ENCODE data around the gene FRS3.

Gene FRS3

DNA sequence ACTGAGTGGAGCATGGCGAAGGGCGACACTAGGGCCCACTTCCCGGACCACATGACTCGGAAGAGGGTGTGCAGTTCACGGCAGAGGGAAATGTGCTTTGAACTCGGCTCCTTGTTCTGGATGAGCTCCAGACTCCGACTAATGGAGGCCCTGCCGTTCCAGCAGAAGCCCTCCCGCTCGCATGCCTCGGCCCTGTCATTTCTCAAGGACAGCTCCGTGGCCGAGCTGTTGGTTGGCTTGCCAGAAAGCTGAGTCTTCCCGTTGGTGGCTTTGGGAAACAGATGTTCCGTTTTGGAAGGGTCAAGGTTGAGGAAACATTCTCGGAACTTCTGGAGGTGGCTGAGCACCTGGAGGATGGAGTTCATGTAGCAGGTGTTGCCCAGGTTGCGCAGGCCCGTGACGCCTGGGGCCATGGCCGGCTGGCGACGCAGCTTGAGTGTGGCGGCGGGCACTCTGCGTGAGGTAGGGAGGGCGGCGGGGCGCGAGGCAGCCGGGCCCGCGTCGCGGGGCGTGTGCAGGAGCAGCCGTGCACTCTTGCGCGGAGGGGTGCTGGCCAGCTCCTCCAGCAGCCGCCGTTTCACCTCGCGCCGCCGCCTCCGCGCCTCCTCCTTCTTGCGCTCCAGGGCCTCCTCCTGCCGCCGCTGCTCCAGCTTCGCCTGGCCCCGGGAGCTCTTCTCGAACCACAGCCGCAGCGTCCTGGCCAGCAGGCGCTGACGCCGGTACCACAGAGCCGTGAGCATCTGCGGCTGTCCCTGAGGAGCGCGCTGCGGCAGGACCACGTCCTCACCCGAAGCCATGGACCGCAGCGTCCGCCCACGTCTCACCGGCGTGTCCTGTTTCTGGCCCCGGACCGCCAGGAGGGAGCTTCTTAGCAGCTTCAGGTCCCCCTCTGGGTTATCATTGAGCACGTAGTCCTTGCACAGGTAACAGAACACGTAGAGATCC is 26.4 kb upstream of the FRS3 start:
- H3K4me3 ChIP-seq (ENCODE audit: low read length, poor library complexity, severe bottlenecking) = no peak overlapping the region
- no peaks in the 10 kb centered on the region for H3F3A ChIP-seq (ENCODE audit: low read depth)
- H3K9me3 ChIP-seq (ENCODE audit: insufficient read depth, low read depth, low read length) = no peaks in the 10 kb centered on the region
- no peaks in the 10 kb centered on the region for H4K20me1 ChIP-seq (ENCODE audit: insufficient read depth, low read length, poor library complexity, severe bottlenecking)
- H3K27me3 ChIP-seq (ENCODE audit: insufficient read depth, low read length, poor library complexity, severe bottlenecking) = no peaks in the 10 kb centered on the region
- no peak overlapping the region for H3K9ac ChIP-seq (ENCODE audit: low read depth, low read length, poor library complexity, severe bottlenecking)
- H3K36me3 ChIP-seq (ENCODE audit: insufficient read depth, low read length) = peaks cover 34% of the 10 kb centered on the region; the same call in 1 of the 2 replicates
- TF ChIP-seq, protein P1, sequence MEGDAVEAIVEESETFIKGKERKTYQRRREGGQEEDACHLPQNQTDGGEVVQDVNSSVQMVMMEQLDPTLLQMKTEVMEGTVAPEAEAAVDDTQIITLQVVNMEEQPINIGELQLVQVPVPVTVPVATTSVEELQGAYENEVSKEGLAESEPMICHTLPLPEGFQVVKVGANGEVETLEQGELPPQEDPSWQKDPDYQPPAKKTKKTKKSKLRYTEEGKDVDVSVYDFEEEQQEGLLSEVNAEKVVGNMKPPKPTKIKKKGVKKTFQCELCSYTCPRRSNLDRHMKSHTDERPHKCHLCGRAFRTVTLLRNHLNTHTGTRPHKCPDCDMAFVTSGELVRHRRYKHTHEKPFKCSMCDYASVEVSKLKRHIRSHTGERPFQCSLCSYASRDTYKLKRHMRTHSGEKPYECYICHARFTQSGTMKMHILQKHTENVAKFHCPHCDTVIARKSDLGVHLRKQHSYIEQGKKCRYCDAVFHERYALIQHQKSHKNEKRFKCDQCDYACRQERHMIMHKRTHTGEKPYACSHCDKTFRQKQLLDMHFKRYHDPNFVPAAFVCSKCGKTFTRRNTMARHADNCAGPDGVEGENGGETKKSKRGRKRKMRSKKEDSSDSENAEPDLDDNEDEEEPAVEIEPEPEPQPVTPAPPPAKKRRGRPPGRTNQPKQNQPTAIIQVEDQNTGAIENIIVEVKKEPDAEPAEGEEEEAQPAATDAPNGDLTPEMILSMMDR (conservative IDR thresholded peaks at IDR 0.05; ENCODE audit: low read length) = no peak
- no peak for TF ChIP-seq EZH2phosphoT487 (IDR thresholded peaks at IDR 0.05; ENCODE audit: borderline replicate concordance)
- H3K79me2 ChIP-seq (ENCODE audit: insufficient read depth, low read length) = no peaks in the 10 kb centered on the region
- H3K4me2 ChIP-seq (ENCODE audit: low read depth, low read length, poor library complexity, severe bottlenecking) = no peak overlapping the region
- H3K4me1 ChIP-seq (ENCODE audit: insufficient read depth, low read length, poor library complexity, severe bottlenecking) = no peaks in the 10 kb centered on the region
- H3K9me2 ChIP-seq (replicated peaks; ENCODE audit: low read depth, low read length) = no peaks in the 10 kb centered on the region
- H2AFZ ChIP-seq (ENCODE audit: low read length) = no peak overlapping the region

DNA sequence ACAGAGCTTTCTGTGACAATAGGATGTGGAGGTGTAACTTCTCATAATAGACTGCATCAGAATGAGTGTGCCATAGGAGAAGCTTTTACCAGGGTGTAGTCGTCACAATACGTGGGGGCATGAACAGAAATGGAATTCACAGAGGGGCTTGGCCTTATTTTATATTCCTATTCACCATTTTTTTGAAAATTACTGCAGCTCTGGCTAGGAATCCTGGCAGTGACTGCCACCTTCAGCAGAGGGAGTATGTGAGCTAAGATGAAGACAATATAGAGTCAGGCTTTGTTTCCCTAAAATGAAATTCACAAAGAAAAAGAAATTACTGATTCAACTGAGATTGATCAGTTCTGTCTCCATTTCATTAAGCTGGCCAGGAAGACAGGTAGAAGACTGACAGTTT is 21.7 kb upstream of the FRS3 start:
- no peaks in the 10 kb centered on the region for H3K9me2 ChIP-seq (replicated peaks; ENCODE audit: low read depth, low read length)
- no peaks in the 10 kb centered on the region for H3K79me2 ChIP-seq (ENCODE audit: insufficient read depth, low read length)
- H3K27me3 ChIP-seq (ENCODE audit: insufficient read depth, low read length, poor library complexity, severe bottlenecking) = no peaks in the 10 kb centered on the region
- H3K9me3 ChIP-seq (ENCODE audit: insufficient read depth, low read depth, low read length) = no peaks in the 10 kb centered on the region
- H3K4me2 ChIP-seq (ENCODE audit: low read depth, low read length, poor library complexity, severe bottlenecking) = no peak overlapping the region
- H3K9ac ChIP-seq (ENCODE audit: low read depth, low read length, poor library complexity, severe bottlenecking) = no peak overlapping the region
- peaks cover 68% of the 10 kb centered on the region; the same call in 1 of the 2 replicates for H3K36me3 ChIP-seq (ENCODE audit: insufficient read depth, low read length)
- H3K4me3 ChIP-seq (ENCODE audit: low read length, poor library complexity, severe bottlenecking) = no peak overlapping the region
- TF ChIP-seq EZH2phosphoT487 (IDR thresholded peaks at IDR 0.05; ENCODE audit: borderline replicate concordance) = no peak
- TF ChIP-seq, protein P1 (conservative IDR thresholded peaks at IDR 0.05; ENCODE audit: low read length) = peak; percentile 52
- H3F3A ChIP-seq (ENCODE audit: low read depth) = no peaks in the 10 kb centered on the region
- no peaks in the 10 kb centered on the region for H4K20me1 ChIP-seq (ENCODE audit: insufficient read depth, low read length, poor library complexity, severe bottlenecking)
- H3K4me1 ChIP-seq (ENCODE audit: insufficient read depth, low read length, poor library complexity, severe bottlenecking) = no peaks in the 10 kb centered on the region
- no peak overlapping the region for H2AFZ ChIP-seq (ENCODE audit: low read length)

DNA sequence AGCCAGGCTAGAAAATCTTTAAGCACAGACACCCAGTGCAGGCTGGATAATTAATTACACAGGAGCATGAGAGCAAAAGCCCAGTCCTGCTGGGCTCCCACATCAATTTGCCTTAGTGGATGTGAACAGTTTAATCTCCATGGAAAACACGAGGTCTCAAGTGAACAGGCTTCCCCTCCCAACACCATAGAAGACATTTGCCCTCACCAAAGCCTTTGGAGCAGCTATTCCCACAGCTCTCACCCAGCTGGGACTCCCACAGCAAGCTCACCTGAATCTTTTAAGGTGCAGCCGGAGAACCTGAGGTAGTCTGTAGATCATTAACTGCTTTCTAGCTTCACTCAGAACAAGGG is 19.8 kb upstream of the FRS3 start:
- Histone ChIP-seq H2AFZ (ENCODE audit: low read length) (no peak overlapping the region), H3K4me1 (ENCODE audit: insufficient read depth, low read length, poor library complexity, severe bottlenecking) (no peaks in the 10 kb centered on the region), H3K9me3 (ENCODE audit: insufficient read depth, low read depth, low read length) (no peaks in the 10 kb centered on the region), H3K79me2 (ENCODE audit: insufficient read depth, low read length) (no peaks in the 10 kb centered on the region), H4K20me1 (ENCODE audit: insufficient read depth, low read length, poor library complexity, severe bottlenecking) (no peaks in the 10 kb centered on the region), H3F3A (ENCODE audit: low read depth) (no peaks in the 10 kb centered on the region), H3K36me3 (ENCODE audit: insufficient read depth, low read length) (peaks cover 63% of the 10 kb centered on the region; the same call in 1 of the 2 replicates), H3K9me2 (replicated peaks; ENCODE audit: low read depth, low read length) (no peaks in the 10 kb centered on the region), H3K4me3 (ENCODE audit: low read length, poor library complexity, severe bottlenecking) (no peak overlapping the region), H3K27me3 (ENCODE audit: insufficient read depth, low read length, poor library complexity, severe bottlenecking) (no peaks in the 10 kb centered on the region), H3K9ac (ENCODE audit: low read depth, low read length, poor library complexity, severe bottlenecking) (no peak overlapping the region), H3K4me2 (ENCODE audit: low read depth, low read length, poor library complexity, severe bottlenecking) (no peak overlapping the region)
- TF ChIP-seq, protein P1 (conservative IDR thresholded peaks at IDR 0.05; ENCODE audit: low read length) = no peak
- TF ChIP-seq EZH2phosphoT487 (IDR thresholded peaks at IDR 0.05; ENCODE audit: borderline replicate concordance) = no peak
